ENCODE data around the gene NAV3. TPM values are rescaled to one million over a fixed set of nuclear protein-coding genes. Genes with fewer than 3 reads are reported as not detected.

The NAV3 gene
- total and polyA plus RNA-seq, 2 experiments from 2014 or later: 4.0 to 12.0 TPM

GRCh38 chr12:78261901-78262300, 431.2 kb downstream of the NAV3 start (continued):
- TF ChIP-seq REST (IDR thresholded peaks at IDR 0.05; ENCODE audit: unreplicated experiment): no peak
- no peak for TF ChIP-seq POLR2AphosphoS5 (IDR thresholded peaks at IDR 0.05; ENCODE audit: low read depth)
